Sigmoid colon (tissue), 7 donors: Measurements from ENCODE around the gene DNAH10. TPM values are rescaled to one million over a fixed set of nuclear protein-coding genes. Genes with fewer than 3 reads are reported as not detected.

ENCODE experiments used
- DNase-seq: peaks from one replicate; pipeline ENCODE4 v3.0.0-alpha.2; 2019
- H3K27ac ChIP-seq, 4 donors: fragments of 200-600 bp; sonication (generic); one replicate each; pipeline ENCODE4 v1.5.1; 2016 to 2019; ENCODE audit warnings: mild to moderate bottlenecking in 1 of 4
- H3K27me3 ChIP-seq, 3 donors: fragments of 200-600 bp; sonication (generic); one replicate each; pipeline ENCODE4 v1.5.1; 2019; ENCODE audit warnings: mild to moderate bottlenecking in 1 of 3
- H3K36me3 ChIP-seq, 4 donors: fragments of 200-600 bp; sonication (generic); one replicate each; pipeline ENCODE4 v1.5.1; 2016 to 2019
- H3K4me1 ChIP-seq, 4 donors: fragments of 200-600 bp; sonication (generic); one replicate each; pipeline ENCODE4 v1.5.1; 2017 to 2019
- H3K4me3 ChIP-seq, 4 donors: fragments of 200-600 bp; sonication (generic); one replicate each; pipeline ENCODE4 v1.5.1; 2017 to 2019; ENCODE audit warnings: mild to moderate bottlenecking in 2 of 4, moderate library complexity in 1 of 4
- H3K9me3 ChIP-seq, 4 donors: fragments of 200-600 bp in 3 of 4; sonication (generic) in 3 of 4; one replicate each; pipeline versions ENCODE4 v1.5.1 to v1.6.1; 2013 to 2019
- EP300 ChIP-seq, 4 donors: sonication (generic); formaldehyde crosslinking; IDR thresholded peaks; one replicate each; pipeline ENCODE4 v1.6.1; 2017; ENCODE audit warnings: antibody characterized with exemption in 4 of 4
- POLR2A ChIP-seq, 2 donors: fragments of 450-650 bp; IDR thresholded peaks; one replicate each; pipeline ENCODE4 v1.6.1; 2016; ENCODE audit warnings: antibody characterized with exemption in 2 of 2, mild to moderate bottlenecking in 2 of 2, moderate library complexity in 2 of 2
- POLR2AphosphoS5 ChIP-seq, 4 donors: sonication (generic); formaldehyde crosslinking; IDR thresholded peaks; one replicate each; pipeline ENCODE4 v1.6.1; 2017; ENCODE audit warnings: antibody characterized with exemption in 4 of 4
- WGBS, 2 donors: extraction: QIAGEN DNeasy Blood & Tissue Kit; methylation state at CpG; one replicate each; pipeline ENCODE4 v1.1.7; 2013; 5-methylcytosine and 5-hydroxymethylcytosine counted together
- intact Hi-C: fragments of 100-400 bp; cut with DNase I; formaldehyde crosslinking; loops from one replicate; pipeline ENCODE4 v1.15.1; 2023
- polyA plus RNA-seq, 3 donors: library from polyadenylated mRNA; stranded (reverse); fragments of 200-250 nt; gene quantifications; one replicate each; pipeline ENCODE4 v1.2.3, GENCODE V29; 2013
- total RNA-seq, 4 donors: library from RNA; depleted of rRNA; stranded (reverse); fragments of >200 nt; gene quantifications; one replicate each; pipeline ENCODE4 v1.1.0, GENCODE V29; 2016
- TF ChIP-seq, protein P1 (sequence below), 4 experiments: fragments of 450-650 bp in 3 of 4; fragments of 200-600 bp in 1 of 4; IDR thresholded peaks; one replicate each; pipeline ENCODE4 v1.5.1; 2016 to 2019; ENCODE audit warnings: antibody characterized with exemption in 4 of 4, mild to moderate bottlenecking in 3 of 4, moderate library complexity in 2 of 4
- donor health status: healthy with polysubstance abuse.
- donor health status: Bipolar disorder and iron deficiency.
- donor health status: healthy.

Gene DNAH10
- total and polyA plus RNA-seq, 7 donors = under 0.01 to 0.29 (median 0.16) TPM; not detected in 4

DNA sequence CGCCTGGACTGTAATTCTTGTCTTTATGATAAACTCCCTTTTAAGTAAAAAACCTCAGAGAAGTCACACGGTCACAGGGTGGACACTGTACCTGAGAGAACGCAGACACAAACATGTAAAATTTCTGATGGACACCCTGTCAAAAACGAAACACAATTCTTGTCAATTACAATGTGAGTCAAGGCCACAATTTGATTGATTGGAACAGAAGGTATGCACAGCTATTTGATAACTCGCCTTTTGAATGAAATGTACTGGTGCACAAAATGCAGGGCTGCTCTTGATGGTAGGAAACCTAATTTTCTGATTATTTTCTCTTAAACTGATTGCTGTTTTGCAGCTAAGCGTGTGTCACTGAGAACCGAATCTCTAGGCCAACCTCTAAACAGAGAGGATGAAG lies 9.2 kb downstream of the DNAH10 start:
- DNase-seq = no peak
- no peak for TF ChIP-seq POLR2A (IDR thresholded peaks at IDR 0.05)
- TF ChIP-seq, protein P1, sequence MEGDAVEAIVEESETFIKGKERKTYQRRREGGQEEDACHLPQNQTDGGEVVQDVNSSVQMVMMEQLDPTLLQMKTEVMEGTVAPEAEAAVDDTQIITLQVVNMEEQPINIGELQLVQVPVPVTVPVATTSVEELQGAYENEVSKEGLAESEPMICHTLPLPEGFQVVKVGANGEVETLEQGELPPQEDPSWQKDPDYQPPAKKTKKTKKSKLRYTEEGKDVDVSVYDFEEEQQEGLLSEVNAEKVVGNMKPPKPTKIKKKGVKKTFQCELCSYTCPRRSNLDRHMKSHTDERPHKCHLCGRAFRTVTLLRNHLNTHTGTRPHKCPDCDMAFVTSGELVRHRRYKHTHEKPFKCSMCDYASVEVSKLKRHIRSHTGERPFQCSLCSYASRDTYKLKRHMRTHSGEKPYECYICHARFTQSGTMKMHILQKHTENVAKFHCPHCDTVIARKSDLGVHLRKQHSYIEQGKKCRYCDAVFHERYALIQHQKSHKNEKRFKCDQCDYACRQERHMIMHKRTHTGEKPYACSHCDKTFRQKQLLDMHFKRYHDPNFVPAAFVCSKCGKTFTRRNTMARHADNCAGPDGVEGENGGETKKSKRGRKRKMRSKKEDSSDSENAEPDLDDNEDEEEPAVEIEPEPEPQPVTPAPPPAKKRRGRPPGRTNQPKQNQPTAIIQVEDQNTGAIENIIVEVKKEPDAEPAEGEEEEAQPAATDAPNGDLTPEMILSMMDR (IDR thresholded peaks at IDR 0.05) = no peak
- TF ChIP-seq POLR2AphosphoS5 (IDR thresholded peaks at IDR 0.05) = no peak
- no peak for TF ChIP-seq EP300 (IDR thresholded peaks at IDR 0.05)
- Histone ChIP-seq H3K4me1 (no peaks in the 10 kb centered on the region), H3K4me3 (no peak overlapping the region), H3K9me3 (no peaks in the 10 kb centered on the region), H3K27ac (no peak overlapping the region), H3K27me3 (peaks cover 0 to 4% (median 0%) of the 10 kb centered on the region in 3 donors), H3K36me3 (no peaks in the 10 kb centered on the region)
- intact Hi-C loops = no loop called here
- WGBS, 2 donors = 89 to 91% methylated on average over 7 of the region's 7 CpGs

DNA sequence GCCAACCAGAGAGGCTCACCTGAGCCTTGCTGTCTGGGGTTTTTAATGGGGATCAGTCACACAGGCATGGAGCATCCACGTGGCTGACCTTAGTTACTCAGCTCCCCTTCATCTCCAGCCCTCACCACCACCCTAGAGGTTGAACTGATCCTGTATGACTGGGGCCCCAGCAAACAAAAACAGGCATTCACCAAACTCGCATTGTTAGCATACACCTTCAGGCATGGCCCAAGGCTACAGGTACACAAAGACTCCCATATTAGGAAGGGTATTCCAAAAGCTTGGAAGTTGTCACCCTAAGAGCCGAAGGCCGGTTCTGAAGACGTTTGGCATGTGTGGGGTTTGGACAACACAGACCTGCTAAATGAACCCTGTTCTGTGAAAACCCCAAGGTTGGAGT lies 10.0 kb downstream of the DNAH10 start:
- no peak for DNase-seq
- intact Hi-C loops = no loop called here
- no peaks in the 10 kb centered on the region for H3K4me1 ChIP-seq
- H3K36me3 ChIP-seq = no peaks in the 10 kb centered on the region
- H3K9me3 ChIP-seq = no peaks in the 10 kb centered on the region
- 84% methylated on average over 5 of the region's 5 CpGs for WGBS, 2 donors
- peaks cover 0 to 4% (median 0%) of the 10 kb centered on the region in 3 donors for H3K27me3 ChIP-seq
- H3K4me3 ChIP-seq = no peak overlapping the region
- TF ChIP-seq POLR2A (IDR thresholded peaks at IDR 0.05) = no peak
- no peak for TF ChIP-seq EP300 (IDR thresholded peaks at IDR 0.05)
- TF ChIP-seq, protein P1 (IDR thresholded peaks at IDR 0.05) = no peak
- TF ChIP-seq POLR2AphosphoS5 (IDR thresholded peaks at IDR 0.05) = no peak
- H3K27ac ChIP-seq = no peak overlapping the region

DNA sequence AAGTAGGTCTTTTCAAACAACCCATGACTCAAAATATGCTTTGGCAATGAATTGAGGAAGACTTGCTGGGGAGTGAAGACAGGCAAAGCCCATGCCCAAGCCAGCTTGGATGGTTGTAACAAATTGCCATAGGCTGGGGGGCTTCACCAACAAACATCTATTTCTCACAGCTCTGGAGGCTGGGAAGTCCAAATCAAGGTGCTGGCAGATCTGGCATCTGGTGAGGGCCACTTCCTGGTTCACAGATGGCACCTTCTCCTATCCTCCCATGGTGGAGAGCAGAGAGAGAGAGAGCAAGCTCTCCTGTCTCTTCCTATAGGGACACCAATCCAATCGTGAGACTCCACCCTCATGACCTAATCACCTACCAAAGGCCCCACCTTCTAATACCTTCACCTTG lies 11.3 kb downstream of the DNAH10 start:
- DNase-seq = no peak
- no peaks in the 10 kb centered on the region for H3K9me3 ChIP-seq
- H3K27ac ChIP-seq = no peak overlapping the region
- TF ChIP-seq, protein P1 (IDR thresholded peaks at IDR 0.05) = no peak
- TF ChIP-seq EP300 (IDR thresholded peaks at IDR 0.05) (no peak), POLR2AphosphoS5 (IDR thresholded peaks at IDR 0.05) (no peak), POLR2A (IDR thresholded peaks at IDR 0.05) (no peak)
- H3K4me1 ChIP-seq = no peaks in the 10 kb centered on the region
- intact Hi-C loops = no loop called here
- no peak overlapping the region for H3K4me3 ChIP-seq
- peaks cover 0 to 4% (median 0%) of the 10 kb centered on the region in 3 donors for H3K27me3 ChIP-seq
- H3K36me3 ChIP-seq = no peaks in the 10 kb centered on the region
- 41 to 80% methylated on average over 1 of the region's 1 CpG for WGBS, 2 donors

DNA sequence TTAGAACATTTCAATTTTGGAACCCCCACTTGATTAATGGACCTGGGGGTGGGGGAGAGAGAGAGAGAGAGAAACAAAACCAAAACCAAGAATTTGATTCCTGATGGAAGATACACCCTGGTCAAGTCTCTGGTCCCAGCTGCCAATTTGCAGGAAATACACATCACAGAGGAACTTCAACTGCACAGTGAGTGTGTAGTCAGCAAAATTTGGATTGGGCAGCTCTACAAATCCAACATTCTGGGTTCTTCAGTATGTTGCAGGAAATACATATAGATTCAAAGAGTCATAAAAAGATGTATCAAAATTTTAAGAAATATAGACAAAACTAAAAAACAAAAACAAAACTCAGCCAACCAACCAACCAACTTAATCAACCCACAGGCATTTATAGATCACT lies 17.4 kb downstream of the DNAH10 start:
- H3K9me3 ChIP-seq = no peaks in the 10 kb centered on the region
- no peak for TF ChIP-seq EP300 (IDR thresholded peaks at IDR 0.05)
- TF ChIP-seq POLR2AphosphoS5 (IDR thresholded peaks at IDR 0.05) = no peak
- TF ChIP-seq POLR2A (IDR thresholded peaks at IDR 0.05) = no peak
- TF ChIP-seq, protein P1 (IDR thresholded peaks at IDR 0.05) = no peak
- H3K27ac ChIP-seq = no peak overlapping the region
- intact Hi-C loops = no loop called here
- no peaks in the 10 kb centered on the region for H3K4me1 ChIP-seq
- H3K4me3 ChIP-seq = no peak overlapping the region
- no peaks in the 10 kb centered on the region for H3K27me3 ChIP-seq
- no peaks in the 10 kb centered on the region for H3K36me3 ChIP-seq
- DNase-seq = no peak
